ENCODE results near the gene MME.

The MME gene

GRCh38 chr3:155179437-155179827 is 99.3 kb downstream of the MME start:
- TF ChIP-seq CTCF (IDR thresholded peaks at IDR 0.05; ENCODE audit: low read depth, low read length) (no peak), EZH2phosphoT487 (IDR thresholded peaks at IDR 0.05; ENCODE audit: low read depth) (no peak)
- H3K4me3 ChIP-seq (ENCODE audit: low read length), result no peak overlapping the region
- H3K79me2 ChIP-seq (ENCODE audit: low read length), result no peaks in the 10 kb centered on the region
- no peak overlapping the region for H3K27ac ChIP-seq (ENCODE audit: low read length)
- H4K20me1 ChIP-seq (ENCODE audit: insufficient read depth, low read length), result no peaks in the 10 kb centered on the region
- H2AFZ ChIP-seq (ENCODE audit: low read depth, low read length), result peak overlapping the region; percentile 85
- peaks cover 19% of the 10 kb centered on the region for H3K4me1 ChIP-seq (ENCODE audit: low read length)
- H3K9ac ChIP-seq (ENCODE audit: low read length), result peak overlapping the region; percentile 1; the same call in 1 of the 2 replicates
- H3K4me2 ChIP-seq (ENCODE audit: low read length), result peak overlapping the region; percentile 29; the same call in 1 of the 2 replicates
- H3K27me3 ChIP-seq (ENCODE audit: low read depth, low read length), result no peaks in the 10 kb centered on the region
- no peaks in the 10 kb centered on the region for H3K36me3 ChIP-seq (replicated peaks; ENCODE audit: low read depth, low read length)
- no peaks in the 10 kb centered on the region for H3K9me3 ChIP-seq (ENCODE audit: insufficient read depth, low read length)

- H3K4me1 ChIP-seq (ENCODE audit: low read length), result peaks cover 21% of the 10 kb centered on the region
- H3K36me3 ChIP-seq (replicated peaks; ENCODE audit: low read depth, low read length), result no peaks in the 10 kb centered on the region
- no peaks in the 10 kb centered on the region for H3K79me2 ChIP-seq (ENCODE audit: low read length)
- H3K9ac ChIP-seq (ENCODE audit: low read length), result no peak overlapping the region
- H2AFZ ChIP-seq (ENCODE audit: low read depth, low read length), result no peak overlapping the region
- TF ChIP-seq CTCF (IDR thresholded peaks at IDR 0.05; ENCODE audit: low read depth, low read length), result no peak
- TF ChIP-seq EZH2phosphoT487 (IDR thresholded peaks at IDR 0.05; ENCODE audit: low read depth), result no peak
- no peaks in the 10 kb centered on the region for H3K27me3 ChIP-seq (ENCODE audit: low read depth, low read length)
- H3K4me2 ChIP-seq (ENCODE audit: low read length), result no peak overlapping the region
- no peaks in the 10 kb centered on the region for H3K9me3 ChIP-seq (ENCODE audit: insufficient read depth, low read length)
- no peaks in the 10 kb centered on the region for H4K20me1 ChIP-seq (ENCODE audit: insufficient read depth, low read length)
- H3K27ac ChIP-seq (ENCODE audit: low read length), result no peak overlapping the region
- H3K4me3 ChIP-seq (ENCODE audit: low read length), result no peak overlapping the region
Measured at GRCh38 chr3:155179966-155180757, 100.0 kb downstream of the MME start.

GRCh38 chr3:155182467-155182866 is 102.3 kb downstream of the MME start:
- H3K36me3 ChIP-seq (replicated peaks; ENCODE audit: low read depth, low read length), result no peaks in the 10 kb centered on the region
- H3K9me3 ChIP-seq (ENCODE audit: insufficient read depth, low read length), result no peaks in the 10 kb centered on the region
- peaks cover 21% of the 10 kb centered on the region for H3K4me1 ChIP-seq (ENCODE audit: low read length)
- H3K4me2 ChIP-seq (ENCODE audit: low read length), result no peak overlapping the region
- no peak overlapping the region for H3K27ac ChIP-seq (ENCODE audit: low read length)
- no peaks in the 10 kb centered on the region for H3K27me3 ChIP-seq (ENCODE audit: low read depth, low read length)
- no peaks in the 10 kb centered on the region for H4K20me1 ChIP-seq (ENCODE audit: insufficient read depth, low read length)
- no peak overlapping the region for H3K4me3 ChIP-seq (ENCODE audit: low read length)
- no peak overlapping the region for H2AFZ ChIP-seq (ENCODE audit: low read depth, low read length)
- no peaks in the 10 kb centered on the region for H3K79me2 ChIP-seq (ENCODE audit: low read length)
- TF ChIP-seq EZH2phosphoT487 (IDR thresholded peaks at IDR 0.05; ENCODE audit: low read depth), result no peak
- no peak for TF ChIP-seq CTCF (IDR thresholded peaks at IDR 0.05; ENCODE audit: low read depth, low read length)
- no peak overlapping the region for H3K9ac ChIP-seq (ENCODE audit: low read length)

- Histone ChIP-seq H3K9ac (ENCODE audit: low read length) (no peak overlapping the region), H3K27ac (ENCODE audit: low read length) (no peak overlapping the region), H3K4me3 (ENCODE audit: low read length) (peak overlapping the region; percentile 19; the same call in 1 of the 2 replicates), H3K4me2 (ENCODE audit: low read length) (peak overlapping the region; percentile 52), H3K9me3 (ENCODE audit: insufficient read depth, low read length) (no peaks in the 10 kb centered on the region), H2AFZ (ENCODE audit: low read depth, low read length) (0 out of 2 replicates have a peak overlapping the region, but pooled peaks have one; percentile 30), H3K36me3 (replicated peaks; ENCODE audit: low read depth, low read length) (no peaks in the 10 kb centered on the region), H3K4me1 (ENCODE audit: low read length) (peaks cover 17% of the 10 kb centered on the region), H3K79me2 (ENCODE audit: low read length) (no peaks in the 10 kb centered on the region), H3K27me3 (ENCODE audit: low read depth, low read length) (no peaks in the 10 kb centered on the region), H4K20me1 (ENCODE audit: insufficient read depth, low read length) (no peaks in the 10 kb centered on the region)
- TF ChIP-seq EZH2phosphoT487 (IDR thresholded peaks at IDR 0.05; ENCODE audit: low read depth), result no peak
- TF ChIP-seq CTCF (IDR thresholded peaks at IDR 0.05; ENCODE audit: low read depth, low read length), result no peak
Measured at GRCh38 chr3:155184011-155184410, 103.9 kb downstream of the MME start.
